Mesendoderm (in vitro differentiated cells): ENCODE measurements around the gene SPTLC3.

Source experiments
- DNase-seq: peaks from one replicate; pipeline ENCODE4 v3.0.0; 2013
- H2AK5ac ChIP-seq: 2 replicates; pipeline ENCODE4 v1.6.1; 2013; ENCODE audit warnings: low read length, inconsistent platforms
- H2BK120ac ChIP-seq: 2 replicates; pipeline ENCODE4 v1.6.1; 2013; ENCODE audit warnings: low read depth, mild to moderate bottlenecking, low read length, moderate library complexity, mixed read lengths
- H2BK15ac ChIP-seq: replicated peaks from 2 replicates; pipeline ENCODE4 v1.6.1; 2013; ENCODE audit warnings: low read depth, mild to moderate bottlenecking, moderate library complexity
- H2BK5ac ChIP-seq: 2 replicates; pipeline ENCODE4 v1.6.1; 2013; ENCODE audit warnings: low read length, inconsistent platforms
- H3K18ac ChIP-seq: 2 replicates; pipeline ENCODE4 v1.6.1; 2013; ENCODE audit warnings: mild to moderate bottlenecking, low read length, mixed read lengths
- H3K23ac ChIP-seq: one replicate; pipeline ENCODE4 v1.6.1; 2013; ENCODE audit warnings: low read length
- H3K27ac ChIP-seq: 2 replicates; pipeline ENCODE4 v1.5.1; 2013; ENCODE audit warnings: low read depth, mild to moderate bottlenecking, inconsistent platforms, low read length, moderate library complexity
- H3K27me3 ChIP-seq: 2 replicates; pipeline ENCODE4 v1.6.1; 2013; ENCODE audit warnings: low read length, control low read depth, mild to moderate bottlenecking, inconsistent platforms; ENCODE audit not compliant: insufficient read depth, poor library complexity
- H3K36me3 ChIP-seq: 2 replicates; pipeline ENCODE4 v1.6.1; 2013; ENCODE audit warnings: low read length, inconsistent platforms; ENCODE audit not compliant: control insufficient read depth, insufficient read depth
- H3K4ac ChIP-seq: one replicate; pipeline ENCODE4 v1.6.1; 2013; ENCODE audit warnings: low read depth, mild to moderate bottlenecking, low read length, moderate library complexity
- H3K4me1 ChIP-seq: 2 replicates; pipeline ENCODE4 v1.6.1; 2013; ENCODE audit warnings: low read depth, low read length, inconsistent platforms; ENCODE audit not compliant: control insufficient read depth
- H3K4me2 ChIP-seq: 2 replicates; pipeline ENCODE4 v1.6.1; 2013; ENCODE audit warnings: low read length
- H3K4me3 ChIP-seq: 2 replicates; pipeline ENCODE4 v1.5.1; 2013; ENCODE audit warnings: mild to moderate bottlenecking, low read length
- H3K56ac ChIP-seq: one replicate; pipeline ENCODE4 v1.6.1; 2013; ENCODE audit warnings: low read length
- H3K79me1 ChIP-seq: 2 replicates; pipeline ENCODE4 v1.6.1; 2013; ENCODE audit warnings: low read length, inconsistent platforms
- H3K79me2 ChIP-seq: 2 replicates; pipeline ENCODE4 v1.6.1; 2013; ENCODE audit warnings: mild to moderate bottlenecking, low read length; ENCODE audit not compliant: control insufficient read depth, insufficient read depth
- H3K9ac ChIP-seq: 2 replicates; pipeline ENCODE4 v1.6.1; 2013; ENCODE audit warnings: low read length, inconsistent platforms
- H4K5ac ChIP-seq: one replicate; pipeline ENCODE4 v1.6.1; 2013; ENCODE audit warnings: low read length
- H4K8ac ChIP-seq: one replicate; pipeline ENCODE4 v1.6.1; 2013; ENCODE audit warnings: low read depth, mild to moderate bottlenecking, control low read depth, low read length, moderate library complexity
- WGBS: extraction: QIAGEN DNeasy Blood & Tissue Kit; methylation state at CpG from one replicate; pipeline ENCODE4 v1.1.7; 2013; ENCODE audit warnings: low lambda C conversion rate, missing lambda C conversion rate; ENCODE audit not compliant: insufficient coverage; ENCODE audit errors: extremely low coverage; 5-methylcytosine and 5-hydroxymethylcytosine counted together

The SPTLC3 gene

GRCh38 chr20:12975833-12976608 lies 32.8 kb upstream of the SPTLC3 start:
- no peaks in the 10 kb centered on the region for H3K79me2 ChIP-seq
- no peak overlapping the region for H3K4me3 ChIP-seq
- no peak overlapping the region for H2BK15ac ChIP-seq
- H3K4me2 ChIP-seq: no peak overlapping the region
- no peak overlapping the region for H3K23ac ChIP-seq
- no peaks in the 10 kb centered on the region for H3K79me1 ChIP-seq
- no peak overlapping the region for H4K5ac ChIP-seq
- H3K18ac ChIP-seq: no peak overlapping the region
- no peak overlapping the region for H3K27ac ChIP-seq
- no peak overlapping the region for H3K4ac ChIP-seq
- WGBS: no CpG with 5 or more reads among the region's 4 CpGs
- no peaks in the 10 kb centered on the region for H3K4me1 ChIP-seq
- H2BK120ac ChIP-seq: no peak overlapping the region
- H2BK5ac ChIP-seq: no peak overlapping the region
- no peak overlapping the region for H3K56ac ChIP-seq
- H4K8ac ChIP-seq: no peak overlapping the region
- no peak for DNase-seq
- no peaks in the 10 kb centered on the region for H3K27me3 ChIP-seq
- H3K9ac ChIP-seq: no peak overlapping the region
- H2AK5ac ChIP-seq: no peak overlapping the region
- H3K36me3 ChIP-seq: no peaks in the 10 kb centered on the region

DNA sequence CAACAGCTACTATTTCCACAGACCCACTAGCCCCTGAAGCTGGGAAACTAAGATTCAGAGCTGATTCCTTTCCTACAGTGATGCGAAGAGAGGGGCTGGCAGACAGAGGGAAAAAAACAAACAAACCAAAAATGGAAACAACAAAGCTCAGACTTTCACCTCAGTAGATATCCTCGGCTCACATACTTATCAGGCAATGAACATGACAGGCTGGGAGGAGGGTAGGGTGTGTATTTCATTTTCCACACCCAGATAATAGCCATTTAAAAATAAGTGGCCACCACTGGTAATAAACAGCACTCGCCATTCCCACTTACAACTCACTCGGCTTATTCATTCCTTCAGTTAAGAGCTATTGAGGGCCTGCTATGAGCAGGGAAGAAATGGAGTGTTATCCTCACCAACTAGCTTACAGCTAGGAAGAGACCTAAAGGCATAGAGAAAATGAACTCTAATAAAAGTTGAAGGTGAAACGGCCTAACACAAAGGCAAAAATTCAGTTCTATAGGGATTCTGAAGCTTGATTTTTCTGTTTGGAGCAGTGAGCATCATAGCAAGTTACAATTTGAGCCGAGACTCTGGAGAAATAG lies 32.0 kb upstream of the SPTLC3 start:
- Histone ChIP-seq H3K23ac (no peak overlapping the region), H2BK15ac (no peak overlapping the region), H3K4me3 (no peak overlapping the region), H2BK120ac (no peak overlapping the region), H4K5ac (no peak overlapping the region), H3K9ac (no peak overlapping the region), H3K18ac (no peak overlapping the region), H3K4ac (no peak overlapping the region), H3K56ac (no peak overlapping the region), H3K79me1 (no peaks in the 10 kb centered on the region), H3K27me3 (no peaks in the 10 kb centered on the region), H3K4me2 (no peak overlapping the region), H3K79me2 (no peaks in the 10 kb centered on the region), H3K27ac (no peak overlapping the region), H2BK5ac (no peak overlapping the region), H2AK5ac (no peak overlapping the region), H3K4me1 (no peaks in the 10 kb centered on the region), H4K8ac (no peak overlapping the region), H3K36me3 (no peaks in the 10 kb centered on the region)
- WGBS: no CpG with 5 or more reads among the region's 6 CpGs
- DNase-seq: no peak

DNA sequence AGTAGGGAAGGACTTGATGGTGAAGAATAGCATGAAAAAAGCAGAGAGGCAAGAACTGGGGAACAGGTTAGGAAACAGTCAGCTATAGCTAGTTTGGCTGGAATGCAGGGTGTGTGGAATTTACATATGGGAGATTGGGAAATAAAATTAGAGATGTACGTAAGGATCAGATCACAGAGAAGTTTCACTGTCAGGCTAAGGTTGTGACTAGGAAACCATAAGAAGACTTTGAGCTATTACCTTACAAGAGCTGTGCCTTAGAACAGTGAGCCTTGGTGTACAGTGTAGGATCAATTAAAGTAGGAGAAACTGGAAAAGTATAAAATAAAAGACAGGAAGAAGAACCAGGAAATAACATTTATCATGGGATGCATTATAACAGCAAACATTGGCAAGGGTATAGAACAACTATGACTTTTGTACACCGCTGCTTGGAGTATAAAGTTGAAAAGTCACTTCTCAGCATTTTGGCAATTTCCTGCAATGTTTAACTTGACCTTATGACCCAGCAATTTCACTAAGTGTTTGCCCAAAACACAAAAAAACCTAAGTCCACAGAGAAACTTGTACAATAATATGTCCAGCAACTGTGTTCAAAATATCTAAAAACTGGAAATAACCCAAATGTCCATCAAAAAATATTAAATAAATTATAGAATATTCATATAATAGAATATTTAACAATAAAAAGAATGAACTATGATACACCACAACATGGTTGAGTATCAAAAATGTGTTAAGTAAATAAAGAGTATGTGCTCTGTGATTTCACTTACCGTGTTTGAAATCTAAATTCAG lies 31.2 kb upstream of the SPTLC3 start:
- Histone ChIP-seq H3K56ac (no peak overlapping the region), H3K23ac (no peak overlapping the region), H3K27ac (no peak overlapping the region), H4K8ac (no peak overlapping the region), H3K9ac (no peak overlapping the region), H2BK120ac (no peak overlapping the region), H2BK5ac (no peak overlapping the region), H3K4me2 (no peak overlapping the region), H3K4ac (no peak overlapping the region), H3K18ac (no peak overlapping the region), H3K79me1 (no peaks in the 10 kb centered on the region), H3K36me3 (no peaks in the 10 kb centered on the region), H3K4me1 (no peaks in the 10 kb centered on the region), H4K5ac (no peak overlapping the region), H2AK5ac (no peak overlapping the region), H3K27me3 (no peaks in the 10 kb centered on the region), H3K4me3 (no peak overlapping the region), H2BK15ac (no peak overlapping the region), H3K79me2 (no peaks in the 10 kb centered on the region)
- no CpG with 5 or more reads among the region's 3 CpGs for WGBS
- no peak for DNase-seq

DNA sequence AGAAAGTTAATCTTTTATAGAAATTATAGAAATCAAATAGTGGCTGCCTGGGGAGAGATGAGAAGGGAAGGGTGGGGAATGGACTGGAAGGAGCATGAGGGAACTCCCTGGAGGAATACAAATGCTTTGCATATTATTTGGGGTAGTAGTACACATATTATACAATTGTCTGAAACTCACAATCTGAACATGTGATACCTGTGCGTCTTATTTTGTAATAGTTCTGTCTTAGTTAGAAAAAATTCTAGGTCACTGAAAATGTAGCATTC lies 30.7 kb upstream of the SPTLC3 start:
- H3K27ac ChIP-seq: no peak overlapping the region
- no peak overlapping the region for H3K18ac ChIP-seq
- no peak overlapping the region for H4K8ac ChIP-seq
- no CpG with 5 or more reads among the region's 1 CpG for WGBS
- H2AK5ac ChIP-seq: no peak overlapping the region
- no peak overlapping the region for H3K4me2 ChIP-seq
- no peak overlapping the region for H4K5ac ChIP-seq
- H2BK5ac ChIP-seq: no peak overlapping the region
- no peaks in the 10 kb centered on the region for H3K79me1 ChIP-seq
- no peak overlapping the region for H2BK120ac ChIP-seq
- H3K4me1 ChIP-seq: no peaks in the 10 kb centered on the region
- H3K4ac ChIP-seq: no peak overlapping the region
- no peak overlapping the region for H3K9ac ChIP-seq
- H3K36me3 ChIP-seq: no peaks in the 10 kb centered on the region
- no peak overlapping the region for H3K23ac ChIP-seq
- H3K56ac ChIP-seq: no peak overlapping the region
- no peak overlapping the region for H2BK15ac ChIP-seq
- DNase-seq: no peak
- H3K27me3 ChIP-seq: no peaks in the 10 kb centered on the region
- H3K79me2 ChIP-seq: no peaks in the 10 kb centered on the region
- H3K4me3 ChIP-seq: no peak overlapping the region

DNA sequence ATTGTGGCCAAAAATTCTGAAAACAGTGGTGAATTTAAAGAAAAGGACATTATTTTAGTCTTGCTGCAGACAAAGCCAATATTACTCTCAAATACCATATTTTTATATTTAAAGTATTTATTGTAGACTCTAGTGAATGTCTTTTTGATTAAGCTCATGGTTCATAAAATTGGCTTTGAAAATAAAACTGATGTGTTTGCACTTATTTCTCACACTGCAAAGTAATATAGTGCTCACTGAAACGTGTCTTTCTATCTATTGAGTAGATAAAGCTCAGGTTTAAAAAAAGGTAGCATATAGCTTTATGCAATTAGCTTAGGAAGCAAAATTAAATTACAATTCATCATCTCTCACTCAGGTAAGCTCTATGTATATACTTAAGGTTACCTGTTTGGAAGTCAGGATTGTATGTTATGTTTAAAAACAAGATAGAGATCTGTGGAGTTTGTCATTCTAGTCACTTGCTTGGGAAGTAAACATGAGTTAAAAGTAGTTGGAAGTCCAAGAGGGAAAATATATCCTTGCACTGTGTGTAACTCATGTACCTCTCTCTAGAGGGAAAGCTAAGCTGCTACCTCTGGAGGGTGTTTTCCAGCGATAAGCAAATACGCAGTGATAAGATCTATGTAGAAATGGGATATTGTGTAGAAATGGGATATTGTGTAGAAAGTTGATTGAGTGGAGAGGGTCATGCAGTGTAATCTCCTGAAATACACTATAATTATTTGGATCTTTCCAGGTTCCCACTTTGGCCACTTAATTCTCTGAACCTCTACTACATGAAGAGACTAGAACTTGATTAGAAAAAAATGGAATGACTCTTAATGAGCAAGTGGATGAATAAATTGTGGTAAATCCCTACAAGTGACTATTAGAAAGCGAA lies 29.9 kb upstream of the SPTLC3 start:
- Histone ChIP-seq H3K27me3 (no peaks in the 10 kb centered on the region), H3K4me2 (no peak overlapping the region), H3K79me1 (no peaks in the 10 kb centered on the region), H2BK5ac (no peak overlapping the region), H3K4me1 (no peaks in the 10 kb centered on the region), H4K8ac (no peak overlapping the region), H3K56ac (no peak overlapping the region), H2BK120ac (no peak overlapping the region), H2BK15ac (no peak overlapping the region), H3K18ac (no peak overlapping the region), H2AK5ac (no peak overlapping the region), H3K4ac (no peak overlapping the region), H4K5ac (no peak overlapping the region), H3K36me3 (no peaks in the 10 kb centered on the region), H3K23ac (no peak overlapping the region), H3K27ac (no peak overlapping the region), H3K4me3 (no peak overlapping the region), H3K79me2 (no peaks in the 10 kb centered on the region), H3K9ac (no peak overlapping the region)
- DNase-seq: no peak
- 100% methylated on average over 2 of the region's 4 CpGs for WGBS
